H1 (cell line): Measurements from ENCODE around the gene MIA3. TPM values are rescaled to one million over a fixed set of nuclear protein-coding genes. Genes with fewer than 3 reads are reported as not detected.

Source experiments
- CTCF ChIA-PET: fragments of 300-600 bp; sonication (Branson Sonifier 250); formaldehyde crosslinking; loops from one replicate; lab custom pipeline; 2021; ENCODE audit not compliant: partially characterized antibody; lab: Charles Lee
- POLR2A ChIA-PET: fragments of 300-600 bp; sonication (Branson Sonifier 250); formaldehyde crosslinking; loops from one replicate; lab custom pipeline; 2021; ENCODE audit warnings: inconsistent platforms; ENCODE audit not compliant: partially characterized antibody; lab: Charles Lee
- DNase-seq, 2 experiments: peaks; one replicate each; pipeline versions ENCODE4 v3.0.0 to v3.0.0-alpha.2; 2010 to 2022; ENCODE audit warnings: low spot score in 2 of 2, low read depth in 1 of 2, mixed read lengths in 1 of 2
- FAIRE-seq: peaks from 2 replicates; lab custom pipeline; 2011; peaks lifted over from hg19 to GRCh38; lab: Jason Lieb, UNC
- H2AFZ ChIP-seq: 2 replicates; pipeline ENCODE4 v1.8.1; 2012; ENCODE audit warnings: low read length, inconsistent platforms
- H2AK5ac ChIP-seq: 2 replicates; pipeline ENCODE4 v1.6.1; 2013; ENCODE audit warnings: low read depth, low read length
- H2BK120ac ChIP-seq: replicated peaks from 2 replicates; pipeline ENCODE3; 2013; ENCODE audit warnings: low read depth, low read length, inconsistent platforms
- H2BK12ac ChIP-seq: 2 replicates; pipeline ENCODE4 v1.6.1; 2013; ENCODE audit warnings: low read depth, low read length
- H2BK15ac ChIP-seq: 2 replicates; pipeline ENCODE4 v1.6.1; 2013; ENCODE audit warnings: low read length
- H2BK20ac ChIP-seq: 2 replicates; pipeline ENCODE4 v1.6.1; 2013; ENCODE audit warnings: low read length
- H2BK5ac ChIP-seq: 2 replicates; pipeline ENCODE4 v1.6.1; 2013; ENCODE audit warnings: low read depth, low read length
- H3K14ac ChIP-seq: 2 replicates; pipeline ENCODE4 v1.6.1; 2013; ENCODE audit warnings: inconsistent platforms; ENCODE audit not compliant: insufficient read length
- H3K18ac ChIP-seq: 2 replicates; pipeline ENCODE4 v1.6.1; 2013; ENCODE audit warnings: low read length; ENCODE audit errors: extremely low read depth
- H3K23ac ChIP-seq: 2 replicates; pipeline ENCODE4 v1.6.1; 2013; ENCODE audit warnings: inconsistent platforms; ENCODE audit not compliant: insufficient read length
- H3K23me2 ChIP-seq: 2 replicates; pipeline ENCODE4 v1.6.1; 2013; ENCODE audit warnings: low read depth, low read length
- H3K27ac ChIP-seq: 2 replicates; pipeline ENCODE4 v1.6.1; 2011; ENCODE audit warnings: low read depth, low read length, inconsistent platforms
- H3K27me3 ChIP-seq, 4 experiments: replicated peaks in 1 of 4; 1 replicate in 1 of 4; 2 replicates in 3 of 4; pipeline versions ENCODE4 v1.6.1 to v1.8.1; 2011 to 2013; ENCODE audit warnings: low read length in 3 of 4, mild to moderate bottlenecking in 3 of 4, inconsistent platforms in 2 of 4, mixed read lengths in 2 of 4, moderate library complexity in 1 of 4; ENCODE audit not compliant: control insufficient read depth in 3 of 4, insufficient read depth in 3 of 4; ENCODE audit errors: extremely low read depth in 1 of 4
- H3K36me3 ChIP-seq, 4 experiments: 2 replicates each; pipeline versions ENCODE4 v1.6.1 to v1.8.1; 2011 to 2013; ENCODE audit warnings: mild to moderate bottlenecking in 4 of 4, low read length in 3 of 4, moderate library complexity in 2 of 4, control low read depth in 1 of 4, inconsistent platforms in 1 of 4; ENCODE audit not compliant: insufficient read depth in 4 of 4, control insufficient read depth in 2 of 4
- H3K4ac ChIP-seq: replicated peaks from 2 replicates; pipeline ENCODE3; 2013; ENCODE audit warnings: low read length, low read depth, mixed read lengths, inconsistent platforms; ENCODE audit not compliant: insufficient read length
- H3K4me1 ChIP-seq, 4 experiments: replicated peaks in 1 of 4; 1 replicate in 1 of 4; 2 replicates in 3 of 4; pipeline versions ENCODE4 v1.6.1 to v1.8.1; 2011 to 2013; ENCODE audit warnings: low read length in 3 of 4, inconsistent platforms in 2 of 4, mixed read lengths in 1 of 4; ENCODE audit not compliant: insufficient read depth in 4 of 4, control insufficient read depth in 3 of 4
- H3K4me2 ChIP-seq, 2 experiments: 2 replicates each; pipeline versions ENCODE4 v1.6.1 to v1.8.1; 2011 to 2013; ENCODE audit warnings: low read depth in 2 of 2, low read length in 2 of 2, control low read depth in 1 of 2, inconsistent platforms in 1 of 2, mild to moderate bottlenecking in 1 of 2; ENCODE audit not compliant: insufficient read depth in 1 of 2
- H3K4me3 ChIP-seq, 4 experiments: fragments of 200-600, 300-600 bp in 1 of 4; sonication (generic), shearing (Covaris generic), sonication (Bioruptor Twin) in 1 of 4; 2 replicates each; pipeline versions ENCODE4 v1.5.1 to v1.8.1; 2011 to 2016; ENCODE audit warnings: low read length in 4 of 4, low read depth in 3 of 4, control low read depth in 2 of 4, inconsistent platforms in 2 of 4, mild to moderate bottlenecking in 2 of 4, mixed read lengths in 1 of 4, moderate library complexity in 1 of 4; ENCODE audit not compliant: insufficient read depth in 2 of 4; ENCODE audit errors: extremely low read depth in 1 of 4
- H3K56ac ChIP-seq: replicated peaks from 2 replicates; pipeline ENCODE3; 2013; ENCODE audit warnings: low read depth, mild to moderate bottlenecking, mixed read lengths, low read length, inconsistent platforms; ENCODE audit not compliant: insufficient read length
- H3K79me1 ChIP-seq: 2 replicates; pipeline ENCODE4 v1.6.1; 2013; ENCODE audit warnings: low read depth, low read length, control low read depth
- H3K79me2 ChIP-seq, 2 experiments: 2 replicates each; pipeline versions ENCODE4 v1.6.1 to v1.8.1; 2012 to 2013; ENCODE audit warnings: low read length in 2 of 2, mild to moderate bottlenecking in 2 of 2, inconsistent platforms in 1 of 2; ENCODE audit not compliant: insufficient read depth in 2 of 2, control insufficient read depth in 1 of 2
- H3K9ac ChIP-seq, 4 experiments: replicated peaks in 1 of 4; 1 replicate in 1 of 4; 2 replicates in 3 of 4; pipeline versions ENCODE4 v1.6.1 to v1.8.1; 2011 to 2013; ENCODE audit warnings: low read depth in 3 of 4, low read length in 3 of 4, control low read depth in 2 of 4, mild to moderate bottlenecking in 2 of 4, moderate library complexity in 2 of 4, inconsistent platforms in 1 of 4; ENCODE audit errors: extremely low read depth in 1 of 4
- H3K9me3 ChIP-seq, 2 experiments: 2 replicates each; pipeline versions ENCODE4 v1.6.1 to v1.8.1; 2012 to 2013; ENCODE audit warnings: mild to moderate bottlenecking in 2 of 2, moderate library complexity in 2 of 2, control low read depth in 1 of 2, inconsistent platforms in 1 of 2, low read depth in 1 of 2, low read length in 1 of 2, mixed read lengths in 1 of 2; ENCODE audit not compliant: insufficient read depth in 2 of 2
- H4K20me1 ChIP-seq, 2 experiments: replicated peaks in 1 of 2; 2 replicates each; pipeline versions ENCODE3 to v1.8.1; 2011 to 2013; ENCODE audit warnings: inconsistent platforms in 2 of 2, low read length in 2 of 2, mild to moderate bottlenecking in 1 of 2; ENCODE audit not compliant: insufficient read depth in 2 of 2, control insufficient read depth in 1 of 2
- H4K5ac ChIP-seq: 2 replicates; pipeline ENCODE4 v1.6.1; 2013; ENCODE audit warnings: low read length, low read depth, mixed read lengths, inconsistent platforms; ENCODE audit not compliant: insufficient read length
- H4K8ac ChIP-seq: 2 replicates; pipeline ENCODE4 v1.8.0; 2013; ENCODE audit warnings: mild to moderate bottlenecking, moderate library complexity, low read length, inconsistent platforms; ENCODE audit not compliant: insufficient read depth; ENCODE audit errors: extremely low read depth
- H4K91ac ChIP-seq: replicated peaks from 2 replicates; pipeline ENCODE3; 2013; ENCODE audit warnings: low read length, mixed read lengths, inconsistent platforms; ENCODE audit not compliant: insufficient read length
- CTBP2 ChIP-seq: IDR thresholded peaks from 2 replicates; pipeline ENCODE4 v1.7.0; 2011; ENCODE audit warnings: borderline replicate concordance, mild to moderate bottlenecking, moderate library complexity, mixed read lengths, low read length; ENCODE audit not compliant: insufficient read depth, insufficient read length
- HDAC2 ChIP-seq, 2 experiments: fragments of 300-600 bp in 1 of 2; sonication (generic) in 1 of 2; IDR thresholded peaks; 2 replicates each; pipeline ENCODE4 v1.6.1; 2011 to 2012; ENCODE audit warnings: low read depth in 2 of 2, low read length in 2 of 2, mild to moderate bottlenecking in 2 of 2, moderate library complexity in 2 of 2, borderline replicate concordance in 1 of 2, inconsistent platforms in 1 of 2
- KDM1A ChIP-seq: fragments of 200-600, 300-600 bp; sonication (generic); IDR thresholded peaks from 2 replicates; pipeline ENCODE4 v1.7.1; 2016; ENCODE audit warnings: mild to moderate bottlenecking, low read length, borderline replicate concordance
- RFX5 ChIP-seq: IDR thresholded peaks from 2 replicates; pipeline ENCODE4 v1.6.1; 2011; ENCODE audit warnings: low read depth, low read length, improper control_type of control experiment, borderline replicate concordance
- WGBS, 2 experiments: shearing (Covaris generic) in 1 of 2; methylation state at CpG; one replicate each; pipeline versions ENCODE4 v1.1.6 to v1.1.7; 2013 to 2015; ENCODE audit warnings: low lambda C conversion rate in 2 of 2, mixed read lengths in 2 of 2, inconsistent platforms in 1 of 2, low coverage in 1 of 2, missing lambda C conversion rate in 1 of 2; ENCODE audit not compliant: insufficient replicate concordance in 2 of 2, insufficient coverage in 1 of 2, insufficient read length in 1 of 2; ENCODE audit errors: extremely low coverage in 1 of 2, missing lambda C conversion rate in 1 of 2; 5-methylcytosine and 5-hydroxymethylcytosine counted together
- polyA plus RNA-seq, 7 experiments: library from polyadenylated mRNA; depleted of rRNA in 3 of 7; stranded (reverse) in 5 of 7; unstranded in 2 of 7; fragments of >200 nt in 5 of 7; fragments of 200-250 nt in 2 of 7; gene quantifications; 1 replicate in 5 of 7; 2 replicates in 1 of 7; 4 replicates in 1 of 7; pipeline versions ENCODE4 v1.2.1 to v1.2.3, GENCODE V29; 2011 to 2013; ENCODE audit warnings: missing spikeins in 2 of 7, mixed read lengths in 2 of 7
- total RNA-seq: library from RNA; stranded (reverse); fragmentation: NEBNext Ultra II Directional; extraction: Animal tissue kit (Norgen Biotek cat#: 25700); gene quantifications from 2 replicates; pipeline ENCODE4 v1.2.1, GENCODE V29; 2021

Gene MIA3
- total and polyA plus RNA-seq, 2 of the 8 experiments (the other 6 are each of a cell fraction or from before 2014, with no cell fraction given): 69.0 to 105 TPM

GRCh38 chr1:222594789-222595188 is 23.1 kb upstream of the MIA3 start:
- H2BK5ac ChIP-seq: no peak overlapping the region
- no peak overlapping the region for H4K91ac ChIP-seq
- H3K27me3 ChIP-seq: no peaks in the 10 kb centered on the region
- POLR2A ChIA-PET: no interaction called here
- H3K14ac ChIP-seq: no peak overlapping the region
- no peaks in the 10 kb centered on the region for H4K20me1 ChIP-seq
- H2BK120ac ChIP-seq: no peak overlapping the region
- no peak overlapping the region for H3K27ac ChIP-seq
- no peaks in the 10 kb centered on the region for H3K79me1 ChIP-seq
- H3K4me3 ChIP-seq: no peak overlapping the region
- no peaks in the 10 kb centered on the region for H3K36me3 ChIP-seq
- H4K8ac ChIP-seq: no peak overlapping the region
- FAIRE-seq (no peak), DNase-seq (no peak)
- no peaks in the 10 kb centered on the region for H3K9me3 ChIP-seq
- H3K18ac ChIP-seq: no peak overlapping the region
- no peaks in the 10 kb centered on the region; a peak in 1 of 7 replicates for H3K4me1 ChIP-seq
- no peaks in the 10 kb centered on the region for H3K79me2 ChIP-seq
- no peak overlapping the region for H2BK20ac ChIP-seq
- no peak overlapping the region for H3K9ac ChIP-seq
- no peak overlapping the region for H2AK5ac ChIP-seq
- H3K56ac ChIP-seq: no peak overlapping the region
- no peak overlapping the region for H2AFZ ChIP-seq
- no peak overlapping the region for H3K4ac ChIP-seq
- H3K23me2 ChIP-seq: peaks cover 4% of the 10 kb centered on the region; the same call in 1 of the 2 replicates
- H3K23ac ChIP-seq: no peak overlapping the region
- no peak overlapping the region for H3K4me2 ChIP-seq
- no peak overlapping the region for H2BK12ac ChIP-seq
- CTCF ChIA-PET: interaction anchor here (1.5 kb wide), 1 partner anchor 130 kb away, joined by 4 read pairs; no protein-coding TSS in a partner anchor
- no peak overlapping the region for H2BK15ac ChIP-seq
- 88% methylated on average over 3 of the region's 3 CpGs; no CpG with 5 or more reads in 1 of the 2 experiments for WGBS, 2 experiments
- H4K5ac ChIP-seq: no peak overlapping the region
- TF ChIP-seq RFX5: no peak
- TF ChIP-seq HDAC2 (IDR thresholded peaks at IDR 0.05; ENCODE audit: borderline replicate concordance in 1 of 2, low read depth in 2 of 2, low read length in 2 of 2): no peak
- TF ChIP-seq CTBP2: no peak
- TF ChIP-seq KDM1A: no peak
